CD4-positive, CD25-positive, alpha-beta regulatory T cell (primary cell): ENCODE data around the gene COL5A2. TPM values are rescaled to one million over a fixed set of nuclear protein-coding genes. Genes with fewer than 3 reads are reported as not detected.

ENCODE experiments used
- ATAC-seq, 2 donors: fragments of 150-1000 bp; cut with Tn5 transposase; one replicate each; pipeline ENCODE4 v1.10.0; 2021; ENCODE audit warnings: low read depth in 2 of 2, moderate number of reproducible peaks in 2 of 2, moderate library complexity in 1 of 2
- DNase-seq, 3 donors: peaks; one replicate each; pipeline versions ENCODE4 v3.0.0 to v3.0.0-alpha.2; 2012 to 2022; ENCODE audit warnings: mixed read lengths in 1 of 3
- H3K27ac ChIP-seq: one replicate; pipeline ENCODE4 v1.7.0; 2013; ENCODE audit warnings: mild to moderate bottlenecking, low read length; ENCODE audit not compliant: insufficient read depth, poor library complexity, severe bottlenecking
- H3K27me3 ChIP-seq: one replicate; pipeline ENCODE4 v1.7.0; 2013; ENCODE audit warnings: low read length; ENCODE audit not compliant: control insufficient read depth, insufficient read depth
- H3K36me3 ChIP-seq: one replicate; pipeline ENCODE4 v1.7.0; 2013; ENCODE audit warnings: mild to moderate bottlenecking, low read length, moderate library complexity; ENCODE audit not compliant: control insufficient read depth, insufficient read depth
- H3K4me1 ChIP-seq: 2 replicates; pipeline ENCODE4 v1.7.0; 2013; ENCODE audit warnings: mild to moderate bottlenecking, low read length; ENCODE audit not compliant: insufficient read depth, control insufficient read depth, poor library complexity, severe bottlenecking
- H3K4me3 ChIP-seq: one replicate; pipeline ENCODE4 v1.7.0; 2013; ENCODE audit warnings: low read depth, mild to moderate bottlenecking, low read length, moderate library complexity
- H3K9me3 ChIP-seq, 2 experiments: 1 replicate in 1 of 2; 2 replicates in 1 of 2; pipeline ENCODE4 v1.7.0; 2013; ENCODE audit warnings: low read length in 2 of 2, mild to moderate bottlenecking in 1 of 2, moderate library complexity in 1 of 2; ENCODE audit not compliant: control insufficient read depth in 2 of 2
- H3K27ac Mint-ChIP-seq, 3 donors: one replicate each; pipeline ENCODE4 v1.8.0; 2020 to 2022; ENCODE audit warnings: mild to moderate bottlenecking in 3 of 3, mixed read lengths in 3 of 3, moderate library complexity in 2 of 3
- H3K27me3 Mint-ChIP-seq: one replicate; pipeline ENCODE4 v1.8.0; 2022; ENCODE audit warnings: mild to moderate bottlenecking, mixed read lengths
- H3K36me3 Mint-ChIP-seq: one replicate; pipeline ENCODE4 v1.8.0; 2020; ENCODE audit warnings: mixed read lengths
- H3K4me1 Mint-ChIP-seq, 4 donors: one replicate each; pipeline ENCODE4 v1.8.0; 2020 to 2022; ENCODE audit warnings: mixed read lengths in 4 of 4, mild to moderate bottlenecking in 1 of 4
- H3K4me3 Mint-ChIP-seq, 4 donors: one replicate each; pipeline ENCODE4 v1.8.0; 2020 to 2022; ENCODE audit warnings: mild to moderate bottlenecking in 4 of 4, mixed read lengths in 4 of 4, moderate library complexity in 3 of 4
- H3K9me3 Mint-ChIP-seq, 7 donors: one replicate each; pipeline ENCODE4 v1.8.0; 2020 to 2022; ENCODE audit warnings: mixed read lengths in 7 of 7, mild to moderate bottlenecking in 3 of 7, moderate library complexity in 2 of 7
- polyA plus RNA-seq, 4 donors: library from polyadenylated mRNA; unstranded; fragments of 300-500 nt; fragmentation: Illumina TruSeq; gene quantifications; one replicate each; pipeline ENCODE4 v1.2.3, GENCODE V29; 2021
- total RNA-seq: library from RNA; stranded (reverse); gene quantifications from one replicate; pipeline ENCODE4 v1.2.3, GENCODE V29; 2022

Gene COL5A2
- total and polyA plus RNA-seq, 5 donors from 2014 or later = 0.15 to 0.25 (median 0.22) TPM; not detected in 2

GRCh38 chr2:189092936-189093335 lies 86.6 kb downstream of the COL5A2 start:
- DNase-seq (no peak), ATAC-seq (no peak)
- Mint-ChIP-seq H3K36me3 (no peaks in the 10 kb centered on the region), H3K4me3 (no peak overlapping the region), H3K27me3 (no peaks in the 10 kb centered on the region), H3K9me3 (no peaks in the 10 kb centered on the region), H3K4me1 (no peaks in the 10 kb centered on the region), H3K27ac (no peak overlapping the region)
- no peak overlapping the region for H3K27ac ChIP-seq
- H3K9me3 ChIP-seq = no peaks in the 10 kb centered on the region
- H3K36me3 ChIP-seq = no peaks in the 10 kb centered on the region
- H3K4me3 ChIP-seq = no peak overlapping the region
- no peaks in the 10 kb centered on the region for H3K27me3 ChIP-seq
- H3K4me1 ChIP-seq = no peaks in the 10 kb centered on the region

DNA sequence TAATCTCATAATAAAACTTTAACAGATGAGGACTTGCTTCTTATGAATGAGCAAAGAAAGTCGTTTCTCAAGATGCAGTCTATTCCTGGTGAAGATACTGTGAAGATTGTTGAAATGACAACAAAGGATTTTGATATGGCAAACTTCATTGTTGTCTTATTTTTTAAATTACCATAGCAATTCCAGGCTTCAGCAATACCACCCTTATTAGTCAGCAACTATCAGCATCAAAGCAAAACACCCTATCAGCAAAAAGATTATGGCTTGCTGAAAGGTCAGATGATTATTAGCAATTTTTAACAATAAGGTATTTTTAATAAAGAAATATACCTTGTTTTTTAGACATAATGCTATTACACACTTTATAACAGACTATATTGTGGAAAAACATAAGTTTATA lies 88.3 kb downstream of the COL5A2 start:
- ATAC-seq (no peak), DNase-seq (no peak)
- Histone ChIP-seq H3K27ac (no peak overlapping the region), H3K4me3 (no peak overlapping the region), H3K27me3 (no peaks in the 10 kb centered on the region), H3K36me3 (no peaks in the 10 kb centered on the region), H3K4me1 (no peaks in the 10 kb centered on the region), H3K9me3 (no peaks in the 10 kb centered on the region)
- H3K36me3 Mint-ChIP-seq = no peaks in the 10 kb centered on the region
- no peak overlapping the region for H3K27ac Mint-ChIP-seq
- H3K4me1 Mint-ChIP-seq = no peaks in the 10 kb centered on the region
- H3K4me3 Mint-ChIP-seq = no peak overlapping the region
- H3K27me3 Mint-ChIP-seq = no peaks in the 10 kb centered on the region
- H3K9me3 Mint-ChIP-seq = no peaks in the 10 kb centered on the region

- H3K4me1 Mint-ChIP-seq = no peaks in the 10 kb centered on the region
- H3K36me3 ChIP-seq = no peaks in the 10 kb centered on the region
- ATAC-seq = no peak
- H3K9me3 ChIP-seq = no peaks in the 10 kb centered on the region
- H3K4me3 ChIP-seq = no peak overlapping the region
- H3K36me3 Mint-ChIP-seq = no peaks in the 10 kb centered on the region
- no peaks in the 10 kb centered on the region for H3K4me1 ChIP-seq
- no peak overlapping the region for H3K27ac Mint-ChIP-seq
- no peaks in the 10 kb centered on the region for H3K9me3 Mint-ChIP-seq
- no peaks in the 10 kb centered on the region for H3K27me3 Mint-ChIP-seq
- H3K4me3 Mint-ChIP-seq = no peak overlapping the region
- no peaks in the 10 kb centered on the region for H3K27me3 ChIP-seq
- DNase-seq = no peak
- H3K27ac ChIP-seq = no peak overlapping the region
Measured at GRCh38 chr2:189088591-189089205, 90.9 kb downstream of the COL5A2 start.

DNA sequence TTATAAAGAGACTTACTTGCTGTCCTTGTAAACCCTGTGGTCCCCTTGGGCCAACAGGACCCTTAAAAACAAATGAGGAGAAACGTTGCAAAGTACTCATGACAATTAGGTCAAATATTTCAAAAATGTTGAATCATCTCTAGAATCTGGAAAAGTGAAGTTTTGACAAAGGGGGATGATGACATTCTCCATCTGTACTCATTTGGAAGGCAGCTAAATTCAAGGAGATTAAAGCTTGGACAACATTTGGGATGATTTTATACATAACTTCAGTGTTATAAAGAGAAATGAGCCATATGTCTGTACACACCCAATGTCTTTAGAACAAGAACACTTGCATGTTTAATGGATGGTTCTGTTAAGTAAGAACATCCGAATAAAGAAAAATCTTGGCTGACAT lies 92.9 kb downstream of the COL5A2 start:
- no peak overlapping the region for H3K27ac Mint-ChIP-seq
- ATAC-seq = no peak

DNA sequence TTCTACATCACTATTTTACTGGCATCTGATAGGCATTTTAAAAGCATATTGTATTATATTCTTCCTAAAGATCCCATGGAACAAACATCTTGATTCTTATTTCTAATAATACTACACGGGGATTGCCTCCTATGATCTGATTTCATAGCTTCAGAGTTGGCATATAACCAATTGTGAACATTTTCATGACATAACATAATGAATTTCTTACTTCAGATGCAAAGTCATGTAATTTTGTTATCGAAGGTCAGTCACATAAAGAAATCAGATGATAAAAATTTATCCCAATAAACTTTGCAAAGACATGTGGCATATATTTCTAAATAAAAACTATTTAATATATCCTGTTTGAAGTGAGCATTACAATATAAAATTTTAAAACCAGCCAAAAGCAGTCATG lies 93.3 kb downstream of the COL5A2 start:
- no peaks in the 10 kb centered on the region for H3K36me3 Mint-ChIP-seq

More for the DNA sequence above, 92.9 kb downstream of the COL5A2 start:
- Histone ChIP-seq H3K36me3 (no peaks in the 10 kb centered on the region), H3K9me3 (no peaks in the 10 kb centered on the region), H3K4me3 (no peak overlapping the region), H3K4me1 (no peaks in the 10 kb centered on the region), H3K27me3 (no peaks in the 10 kb centered on the region), H3K27ac (no peak overlapping the region)
- Mint-ChIP-seq H3K4me1 (no peaks in the 10 kb centered on the region), H3K4me3 (no peak overlapping the region), H3K9me3 (peaks cover 0 to 2% (median 0%) of the 10 kb centered on the region in 7 donors), H3K36me3 (no peaks in the 10 kb centered on the region), H3K27me3 (no peaks in the 10 kb centered on the region)
- no peak for DNase-seq

GRCh38 chr2:189083606-189084005 lies 96.0 kb downstream of the COL5A2 start:
- Mint-ChIP-seq H3K4me3 (no peak overlapping the region), H3K36me3 (no peaks in the 10 kb centered on the region), H3K9me3 (peaks cover 0 to 2% (median 0%) of the 10 kb centered on the region in 7 donors), H3K27ac (no peak overlapping the region), H3K27me3 (no peaks in the 10 kb centered on the region), H3K4me1 (no peaks in the 10 kb centered on the region)
- H3K4me3 ChIP-seq = no peak overlapping the region
- no peaks in the 10 kb centered on the region for H3K9me3 ChIP-seq
- ATAC-seq (no peak), DNase-seq (no peak)
- no peaks in the 10 kb centered on the region for H3K36me3 ChIP-seq
- H3K4me1 ChIP-seq = no peaks in the 10 kb centered on the region
- no peaks in the 10 kb centered on the region for H3K27me3 ChIP-seq
- no peak overlapping the region for H3K27ac ChIP-seq

More for the DNA sequence above, 93.3 kb downstream of the COL5A2 start:
- Mint-ChIP-seq H3K27me3 (no peaks in the 10 kb centered on the region), H3K4me1 (no peaks in the 10 kb centered on the region), H3K27ac (no peak overlapping the region), H3K4me3 (no peak overlapping the region), H3K9me3 (peaks cover 0 to 2% (median 0%) of the 10 kb centered on the region in 7 donors)
- Histone ChIP-seq H3K27me3 (no peaks in the 10 kb centered on the region), H3K4me3 (no peak overlapping the region), H3K4me1 (no peaks in the 10 kb centered on the region), H3K36me3 (no peaks in the 10 kb centered on the region), H3K27ac (no peak overlapping the region), H3K9me3 (no peaks in the 10 kb centered on the region)
- ATAC-seq (no peak), DNase-seq (no peak)

DNA sequence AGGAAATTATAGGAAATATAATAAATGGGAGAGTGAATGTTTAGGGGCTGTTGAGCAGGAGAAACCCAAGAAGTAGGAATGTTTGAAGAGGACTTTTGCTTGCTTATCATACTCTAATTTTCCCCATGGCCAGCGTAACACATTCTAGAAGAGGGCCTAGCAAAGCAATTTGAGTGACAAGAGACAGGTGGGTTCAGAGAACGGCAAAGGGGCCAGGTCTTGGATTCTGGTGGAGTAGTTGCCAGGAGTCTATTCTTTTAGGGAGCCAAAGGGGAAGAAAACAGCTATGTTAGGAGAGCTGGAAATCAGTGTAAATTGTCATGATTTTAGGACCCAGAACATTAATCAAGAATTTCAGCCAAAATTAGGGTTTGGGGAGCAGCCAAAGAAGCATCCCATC lies 96.5 kb downstream of the COL5A2 start:
- H3K36me3 ChIP-seq = no peaks in the 10 kb centered on the region
- no peaks in the 10 kb centered on the region for H3K36me3 Mint-ChIP-seq
- peaks cover 0 to 2% (median 0%) of the 10 kb centered on the region in 7 donors for H3K9me3 Mint-ChIP-seq
- no peaks in the 10 kb centered on the region for H3K27me3 ChIP-seq
- no peak overlapping the region for H3K4me3 Mint-ChIP-seq
- H3K4me1 ChIP-seq = no peaks in the 10 kb centered on the region
- ATAC-seq (no peak), DNase-seq (no peak)
- H3K27ac Mint-ChIP-seq = no peak overlapping the region
- no peak overlapping the region for H3K4me3 ChIP-seq
- H3K27ac ChIP-seq = no peak overlapping the region
- H3K27me3 Mint-ChIP-seq = no peaks in the 10 kb centered on the region
- no peaks in the 10 kb centered on the region for H3K9me3 ChIP-seq
- no peaks in the 10 kb centered on the region for H3K4me1 Mint-ChIP-seq

- Histone ChIP-seq H3K4me3 (no peak overlapping the region), H3K36me3 (no peaks in the 10 kb centered on the region), H3K4me1 (no peaks in the 10 kb centered on the region), H3K27ac (no peak overlapping the region), H3K9me3 (no peaks in the 10 kb centered on the region), H3K27me3 (no peaks in the 10 kb centered on the region)
- Mint-ChIP-seq H3K27me3 (no peaks in the 10 kb centered on the region), H3K27ac (no peak overlapping the region), H3K36me3 (no peaks in the 10 kb centered on the region), H3K4me1 (no peaks in the 10 kb centered on the region), H3K4me3 (no peak overlapping the region), H3K9me3 (peaks cover 0 to 2% (median 0%) of the 10 kb centered on the region in 7 donors)
- DNase-seq (no peak), ATAC-seq (no peak)
Measured at GRCh38 chr2:189082376-189082975, 97.1 kb downstream of the COL5A2 start.
